DOHH2 (cell line): ENCODE measurements around the gene ZBED3.

Source experiments
- EZH2phosphoT487 ChIP-seq: fragments of 200-600 bp; sonication (generic); IDR thresholded peaks from 2 replicates; pipeline ENCODE4 v1.6.1; 2017; ENCODE audit warnings: borderline replicate concordance, mild to moderate bottlenecking, antibody characterized with exemption, low read length, moderate library complexity, mixed read lengths
- TF ChIP-seq, protein P1 (sequence below): fragments of 200-600 bp; sonication (generic); IDR thresholded peaks from one replicate; pipeline ENCODE4 v1.5.1; 2014; ENCODE audit warnings: antibody characterized with exemption, mild to moderate bottlenecking, low read depth, low read length; ENCODE audit not compliant: poor library complexity, severe bottlenecking

DNA sequence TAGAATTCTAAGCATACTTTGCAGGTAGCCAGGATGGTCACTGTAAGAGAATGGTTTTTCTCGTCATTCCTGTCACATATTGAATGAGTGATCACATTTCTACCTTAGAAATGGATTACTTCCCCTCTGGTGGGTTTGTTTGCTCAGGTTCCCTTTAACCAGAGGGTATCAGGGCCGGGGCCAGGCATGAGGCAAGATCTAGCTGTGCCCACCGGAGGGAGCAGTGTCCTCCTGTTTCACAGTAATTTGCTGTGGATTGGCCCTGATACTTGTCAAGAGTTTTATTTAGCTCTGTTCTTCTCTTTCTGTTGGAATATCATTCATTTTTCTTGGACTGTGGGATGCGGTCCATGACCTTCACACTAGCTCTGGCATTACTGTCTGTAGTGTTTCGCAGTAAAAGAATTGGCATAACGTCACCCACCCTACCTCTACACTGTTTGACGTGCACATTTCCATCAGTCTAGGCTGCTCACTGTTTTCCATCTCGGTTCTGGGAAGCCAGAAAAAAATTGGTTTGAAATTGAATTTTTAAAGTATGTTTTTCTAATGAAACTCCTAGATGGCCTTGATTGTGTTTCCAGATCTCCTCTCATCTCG is 42.4 kb upstream of the ZBED3 start:
- TF ChIP-seq EZH2phosphoT487, result no peak
- TF ChIP-seq, protein P1, sequence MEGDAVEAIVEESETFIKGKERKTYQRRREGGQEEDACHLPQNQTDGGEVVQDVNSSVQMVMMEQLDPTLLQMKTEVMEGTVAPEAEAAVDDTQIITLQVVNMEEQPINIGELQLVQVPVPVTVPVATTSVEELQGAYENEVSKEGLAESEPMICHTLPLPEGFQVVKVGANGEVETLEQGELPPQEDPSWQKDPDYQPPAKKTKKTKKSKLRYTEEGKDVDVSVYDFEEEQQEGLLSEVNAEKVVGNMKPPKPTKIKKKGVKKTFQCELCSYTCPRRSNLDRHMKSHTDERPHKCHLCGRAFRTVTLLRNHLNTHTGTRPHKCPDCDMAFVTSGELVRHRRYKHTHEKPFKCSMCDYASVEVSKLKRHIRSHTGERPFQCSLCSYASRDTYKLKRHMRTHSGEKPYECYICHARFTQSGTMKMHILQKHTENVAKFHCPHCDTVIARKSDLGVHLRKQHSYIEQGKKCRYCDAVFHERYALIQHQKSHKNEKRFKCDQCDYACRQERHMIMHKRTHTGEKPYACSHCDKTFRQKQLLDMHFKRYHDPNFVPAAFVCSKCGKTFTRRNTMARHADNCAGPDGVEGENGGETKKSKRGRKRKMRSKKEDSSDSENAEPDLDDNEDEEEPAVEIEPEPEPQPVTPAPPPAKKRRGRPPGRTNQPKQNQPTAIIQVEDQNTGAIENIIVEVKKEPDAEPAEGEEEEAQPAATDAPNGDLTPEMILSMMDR, result no peak
